GM19463 (cell line): ENCODE data around the gene PDIA3.
"Not testable (repeated sequence)": the region's sequence is repeated elsewhere in the genome, so short reads cannot be mapped to it uniquely, and the experiment has no call there.

ENCODE experiments used
- ATAC-seq: cut with Tn5 transposase; IDR thresholded peaks from one replicate; pipeline ENCODE4 v1.9.1; 2021; ENCODE audit warnings: mild to moderate bottlenecking, moderate library complexity; ENCODE audit not compliant: unreplicated experiment

Gene PDIA3

GRCh38 chr15:43746245-43746902, at the start of gene PDIA3:
Gene PDIA3, plus strand, starts transcription at chr15:43746438. Its CDS starts 102 bp downstream, at chr15:43746540.
- ATAC-seq: peak; percentile 84

GRCh38 chr15:43702174-43702573, 44.1 kb upstream of the PDIA3 start:
- ATAC-seq: no peak

GRCh38 chr15:43702701-43703424, 43.4 kb upstream of the PDIA3 start:
- no peak for ATAC-seq

GRCh38 chr15:43710431-43711131, 35.7 kb upstream of the PDIA3 start:
- ATAC-seq: not testable (repeated sequence)

GRCh38 chr15:43723151-43723550, 23.1 kb upstream of the PDIA3 start:
- ATAC-seq: no peak

- not testable (repeated sequence) for ATAC-seq
Observed at GRCh38 chr15:43726306-43726705, 19.9 kb upstream of the PDIA3 start.

GRCh38 chr15:43728053-43728725, 18.0 kb upstream of the PDIA3 start:
- not testable (repeated sequence) for ATAC-seq

- ATAC-seq: peak; percentile 35
Observed at GRCh38 chr15:43735416-43735815, 10.8 kb upstream of the PDIA3 start.

GRCh38 chr15:43746903-43747309, 668 bp downstream of the PDIA3 start:
- peak; percentile 15 for ATAC-seq

GRCh38 chr15:43748376-43748775, 2.1 kb downstream of the PDIA3 start:
- ATAC-seq: no peak

GRCh38 chr15:43749690-43750345, 3.6 kb downstream of the PDIA3 start:
- ATAC-seq: no peak

- ATAC-seq: no peak
Observed at GRCh38 chr15:43751885-43752284, 5.6 kb downstream of the PDIA3 start.

- no peak for ATAC-seq
Observed at GRCh38 chr15:43762824-43763223, 16.6 kb downstream of the PDIA3 start.

GRCh38 chr15:43763819-43764446, 17.7 kb downstream of the PDIA3 start:
- ATAC-seq: no peak

- ATAC-seq: no peak
Observed at GRCh38 chr15:43769584-43770228, 23.5 kb downstream of the PDIA3 start.

GRCh38 chr15:43771816-43772215, 25.6 kb downstream of the PDIA3 start:
- no peak for ATAC-seq

GRCh38 chr15:43772624-43773023, 26.4 kb downstream of the PDIA3 start:
- no peak for ATAC-seq

GRCh38 chr15:43774062-43774461, 27.8 kb downstream of the PDIA3 start:
- ATAC-seq: no peak

GRCh38 chr15:43775411-43775965, 29.2 kb downstream of the PDIA3 start:
- no peak for ATAC-seq
